ENCODE data around the gene SEMA4F.

DNA sequence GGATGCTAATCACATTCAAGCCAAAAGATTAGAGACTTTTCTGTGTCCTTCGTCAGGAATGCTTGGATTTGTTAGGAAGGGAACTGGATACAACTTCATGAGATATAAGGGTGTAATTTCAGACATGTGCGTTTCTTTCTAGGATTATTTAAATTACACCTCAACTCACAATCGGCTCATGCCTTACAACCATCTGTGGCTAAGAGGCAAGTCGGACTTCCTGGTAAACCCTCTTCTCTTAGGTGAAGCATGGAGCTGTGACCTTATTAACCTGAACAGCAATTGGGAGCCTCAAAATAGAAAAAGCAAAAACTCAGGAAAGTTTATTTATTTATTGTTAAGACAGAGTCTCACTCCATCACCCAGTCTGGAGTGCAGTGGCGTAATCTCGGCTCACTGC is 61.8 kb downstream of the SEMA4F start:
- TF ChIP-seq, protein P1, sequence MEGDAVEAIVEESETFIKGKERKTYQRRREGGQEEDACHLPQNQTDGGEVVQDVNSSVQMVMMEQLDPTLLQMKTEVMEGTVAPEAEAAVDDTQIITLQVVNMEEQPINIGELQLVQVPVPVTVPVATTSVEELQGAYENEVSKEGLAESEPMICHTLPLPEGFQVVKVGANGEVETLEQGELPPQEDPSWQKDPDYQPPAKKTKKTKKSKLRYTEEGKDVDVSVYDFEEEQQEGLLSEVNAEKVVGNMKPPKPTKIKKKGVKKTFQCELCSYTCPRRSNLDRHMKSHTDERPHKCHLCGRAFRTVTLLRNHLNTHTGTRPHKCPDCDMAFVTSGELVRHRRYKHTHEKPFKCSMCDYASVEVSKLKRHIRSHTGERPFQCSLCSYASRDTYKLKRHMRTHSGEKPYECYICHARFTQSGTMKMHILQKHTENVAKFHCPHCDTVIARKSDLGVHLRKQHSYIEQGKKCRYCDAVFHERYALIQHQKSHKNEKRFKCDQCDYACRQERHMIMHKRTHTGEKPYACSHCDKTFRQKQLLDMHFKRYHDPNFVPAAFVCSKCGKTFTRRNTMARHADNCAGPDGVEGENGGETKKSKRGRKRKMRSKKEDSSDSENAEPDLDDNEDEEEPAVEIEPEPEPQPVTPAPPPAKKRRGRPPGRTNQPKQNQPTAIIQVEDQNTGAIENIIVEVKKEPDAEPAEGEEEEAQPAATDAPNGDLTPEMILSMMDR (optimal IDR thresholded peaks at IDR 0.05 in 1 of 3, IDR thresholded peaks at IDR 0.05 in 1 of 3, conservative IDR thresholded peaks at IDR 0.05 in 1 of 3; ENCODE audit: extremely low read depth in 1 of 3, insufficient read depth in 2 of 3, low read length in 3 of 3): no peak
- TF ChIP-seq EZH2 (IDR thresholded peaks at IDR 0.05; ENCODE audit: low read length): no peak

Measured in keratinocyte (primary cell).